Smooth muscle cell (in vitro differentiated cells): ENCODE data around the gene DCLK2. TPM values are rescaled to one million over a fixed set of nuclear protein-coding genes. Genes with fewer than 3 reads are reported as not detected.
A peak's percentile ranks its signal among the peaks of the same experiment; 100 is the strongest.

ENCODE experiments used
- DNase-seq: peaks from one replicate; lab custom pipeline; 2025; ENCODE audit not compliant: unreplicated experiment; lab: John Stamatoyannopoulos, UW
- H2AFZ ChIP-seq: fragments of 200-600 bp; sonication (generic); 2 replicates; pipeline ENCODE4 v1.6.0; 2016; ENCODE audit warnings: antibody characterized with exemption, low read depth, mild to moderate bottlenecking
- H3F3A ChIP-seq: fragments of 200-600 bp; sonication (generic); 2 replicates; pipeline ENCODE4 v1.6.0; 2017; ENCODE audit warnings: antibody characterized with exemption, low read depth
- H3K27ac ChIP-seq: fragments of 200-600 bp; sonication (generic); 2 replicates; pipeline ENCODE4 v1.5.1; 2016; ENCODE audit warnings: low read depth, mild to moderate bottlenecking
- H3K27me3 ChIP-seq: fragments of 200-600 bp; sonication (generic); 2 replicates; pipeline ENCODE4 v1.6.1; 2016; ENCODE audit warnings: low read depth, mild to moderate bottlenecking
- H3K36me3 ChIP-seq: fragments of 200-600 bp; sonication (generic); 2 replicates; pipeline ENCODE4 v1.5.1; 2016; ENCODE audit warnings: low read depth
- H3K4me1 ChIP-seq: fragments of 200-600 bp; sonication (generic); 2 replicates; pipeline ENCODE4 v1.5.1; 2016; ENCODE audit warnings: low read depth
- H3K4me2 ChIP-seq: fragments of 200-600 bp; sonication (generic); 2 replicates; pipeline ENCODE4 v1.6.0; 2016; ENCODE audit warnings: mild to moderate bottlenecking
- H3K4me3 ChIP-seq: fragments of 200-600 bp; sonication (generic); 2 replicates; pipeline ENCODE4 v1.5.1; 2016; ENCODE audit warnings: mild to moderate bottlenecking
- H3K79me2 ChIP-seq: fragments of 200-600 bp; sonication (generic); 2 replicates; pipeline ENCODE4 v1.6.0; 2016; ENCODE audit warnings: low read depth, mild to moderate bottlenecking
- H3K9ac ChIP-seq: fragments of 200-600 bp; sonication (generic); 2 replicates; pipeline ENCODE4 v1.6.0; 2016; ENCODE audit warnings: low read depth
- H3K9me3 ChIP-seq: fragments of 200-600 bp; sonication (generic); replicated peaks from 2 replicates; pipeline ENCODE4 v1.5.1; 2016; ENCODE audit warnings: low read depth
- H4K20me1 ChIP-seq: fragments of 200-600 bp; sonication (generic); 2 replicates; pipeline ENCODE4 v1.6.0; 2016; ENCODE audit warnings: low read depth
- CTCF ChIP-seq: fragments of 200-600 bp; sonication (generic); IDR thresholded peaks from 2 replicates; pipeline ENCODE4 v1.5.1; 2017; ENCODE audit warnings: borderline replicate concordance, mild to moderate bottlenecking, antibody characterized with exemption; ENCODE audit not compliant: insufficient read depth, poor library complexity, severe bottlenecking
- WGBS: methylation state at CpG from one replicate; pipeline ENCODE4 v1.1.7; 2016; ENCODE audit warnings: low lambda C conversion rate; 5-methylcytosine and 5-hydroxymethylcytosine counted together
- polyA plus RNA-seq: library from polyadenylated mRNA; unstranded; fragments of >200 nt; fragmentation: Nextera tagmentation; extraction: Ambion mirVana; gene quantifications from 2 replicates; pipeline ENCODE4 v1.2.1, GENCODE V29; 2016
- total RNA-seq: library from RNA; depleted of rRNA; stranded (reverse); fragments of >200 nt; gene quantifications from 2 replicates; pipeline ENCODE4 v1.2.3, GENCODE V29; 2014

DCLK2 gene
- total and polyA plus RNA-seq, 2 experiments from 2014 or later, result 1.3 to 4.8 TPM

DNA sequence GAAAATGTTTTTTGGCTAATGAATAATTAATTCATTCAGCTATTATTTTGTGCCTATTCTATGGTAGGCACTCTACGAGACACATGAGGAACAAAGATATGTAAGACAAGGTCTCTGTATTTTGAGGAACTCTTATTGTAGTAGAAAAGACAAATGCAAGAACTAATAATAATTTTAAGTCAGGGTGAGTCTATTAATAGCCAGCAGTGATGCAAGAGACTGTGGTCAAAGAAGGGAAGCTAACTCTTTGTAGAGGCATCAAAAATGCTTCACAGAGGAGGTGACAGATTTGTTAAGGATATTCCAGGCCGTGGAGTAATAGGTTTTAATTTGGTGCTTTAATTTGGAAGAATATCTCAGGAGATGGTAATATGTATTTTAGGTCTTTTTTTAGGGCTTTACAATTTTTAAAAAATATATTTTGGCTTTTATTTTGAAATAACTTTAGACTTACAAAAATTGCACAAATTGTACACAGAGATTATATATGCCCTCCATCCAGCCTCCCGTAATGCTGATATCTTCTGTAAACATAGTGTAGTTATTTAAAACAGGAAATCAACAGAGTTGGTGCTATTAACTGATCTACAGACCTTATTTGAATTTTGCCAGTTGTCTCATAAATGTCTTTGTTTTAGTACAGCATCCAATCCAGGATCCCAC is 48.1 kb downstream of the DCLK2 start:
- DNase-seq, result no peak
- 46% methylated on average over 3 of the region's 3 CpGs for WGBS
- Histone ChIP-seq H3F3A (no peaks in the 10 kb centered on the region), H4K20me1 (no peaks in the 10 kb centered on the region), H3K4me3 (no peak overlapping the region), H3K36me3 (no peaks in the 10 kb centered on the region), H3K9ac (no peak overlapping the region), H3K27ac (peak overlapping the region; percentile 22), H3K27me3 (no peaks in the 10 kb centered on the region), H3K9me3 (no peaks in the 10 kb centered on the region), H3K79me2 (no peaks in the 10 kb centered on the region), H2AFZ (no peak overlapping the region), H3K4me2 (peak overlapping the region; percentile 45), H3K4me1 (peaks cover 6% of the 10 kb centered on the region)
- no peak for TF ChIP-seq CTCF

GRCh38 chr4:150126864-150127203 is 48.6 kb downstream of the DCLK2 start:
- peak overlapping the region; percentile 45 for H3K4me2 ChIP-seq
- TF ChIP-seq CTCF, result no peak
- H3K36me3 ChIP-seq, result no peaks in the 10 kb centered on the region
- no peak overlapping the region for H2AFZ ChIP-seq
- no peaks in the 10 kb centered on the region for H3K79me2 ChIP-seq
- H3K27ac ChIP-seq, result peak overlapping the region; percentile 22
- no peaks in the 10 kb centered on the region for H3K9me3 ChIP-seq
- peaks cover 6% of the 10 kb centered on the region for H3K4me1 ChIP-seq
- no peak for DNase-seq
- H3K9ac ChIP-seq, result no peak overlapping the region
- WGBS, result 39% methylated on average over 1 of the region's 1 CpG
- no peaks in the 10 kb centered on the region for H3F3A ChIP-seq
- no peak overlapping the region for H3K4me3 ChIP-seq
- H4K20me1 ChIP-seq, result no peaks in the 10 kb centered on the region
- no peaks in the 10 kb centered on the region for H3K27me3 ChIP-seq

- Histone ChIP-seq H3K36me3 (no peaks in the 10 kb centered on the region), H3K79me2 (no peaks in the 10 kb centered on the region), H3K4me1 (peaks cover 6% of the 10 kb centered on the region), H3F3A (no peaks in the 10 kb centered on the region), H2AFZ (no peak overlapping the region), H3K9me3 (no peaks in the 10 kb centered on the region), H4K20me1 (no peaks in the 10 kb centered on the region), H3K4me3 (no peak overlapping the region), H3K27me3 (no peaks in the 10 kb centered on the region), H3K9ac (no peak overlapping the region), H3K4me2 (no peak overlapping the region), H3K27ac (no peak overlapping the region)
- 90% methylated on average over 4 of the region's 4 CpGs for WGBS
- no peak for TF ChIP-seq CTCF
- DNase-seq, result no peak
Measured at GRCh38 chr4:150127757-150128156, 49.5 kb downstream of the DCLK2 start.

DNA sequence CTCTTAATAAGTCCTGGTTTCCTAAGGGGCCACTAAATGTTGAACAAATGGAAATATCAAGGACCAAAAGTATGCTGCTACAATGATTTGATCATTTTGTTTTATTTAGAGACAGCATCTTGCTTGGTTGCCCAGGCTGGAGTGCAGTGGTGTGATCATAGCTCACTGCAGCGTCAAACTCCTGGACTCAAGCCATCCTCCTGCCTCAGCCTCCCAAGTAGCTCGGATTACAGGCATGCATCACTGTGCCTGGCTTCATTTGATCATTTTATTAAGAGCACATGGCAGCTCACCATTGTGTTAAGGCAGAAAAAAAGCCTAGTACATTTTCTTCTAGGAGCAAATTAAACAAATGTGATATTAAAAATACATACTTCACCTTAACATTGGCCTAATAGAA is 52.7 kb downstream of the DCLK2 start:
- H3K27me3 ChIP-seq, result no peaks in the 10 kb centered on the region
- H3K4me1 ChIP-seq, result peaks cover 6% of the 10 kb centered on the region
- H3K27ac ChIP-seq, result no peak overlapping the region
- no peak overlapping the region for H3K4me3 ChIP-seq
- H3K4me2 ChIP-seq, result no peak overlapping the region
- H3F3A ChIP-seq, result no peaks in the 10 kb centered on the region
- no peak overlapping the region for H3K9ac ChIP-seq
- no peak for TF ChIP-seq CTCF
- H4K20me1 ChIP-seq, result no peaks in the 10 kb centered on the region
- H3K9me3 ChIP-seq, result no peaks in the 10 kb centered on the region
- DNase-seq, result no peak
- no peak overlapping the region for H2AFZ ChIP-seq
- 78% methylated on average over 2 of the region's 2 CpGs for WGBS
- H3K36me3 ChIP-seq, result no peaks in the 10 kb centered on the region
- no peaks in the 10 kb centered on the region for H3K79me2 ChIP-seq
